ELR (cell line): ENCODE data around the gene ECE2.
"Not testable (repeated sequence)": the region's sequence is repeated elsewhere in the genome, so short reads cannot be mapped to it uniquely, and the experiment has no call there.

Source experiments
- DNase-seq: peaks from one replicate; pipeline ENCODE4 v3.0.0-alpha.2; 2015; ENCODE audit warnings: low read depth

The ECE2 gene

GRCh38 chr3:184267249-184267648, 8.6 kb upstream of the ECE2 start:
- DNase-seq = not testable (repeated sequence)

GRCh38 chr3:184272269-184272668, 3.6 kb upstream of the ECE2 start:
- no peak for DNase-seq

- no peak for DNase-seq
Measured at GRCh38 chr3:184275381-184275701, 481 bp upstream of the ECE2 start.

GRCh38 chr3:184277366-184277765, 1.5 kb downstream of the ECE2 start:
- DNase-seq = no peak

GRCh38 chr3:184282941-184283340, 7.1 kb downstream of the ECE2 start:
- peak; percentile 18 for DNase-seq

GRCh38 chr3:184283681-184284080, 7.9 kb downstream of the ECE2 start:
- no peak for DNase-seq

GRCh38 chr3:184284696-184285095, 8.9 kb downstream of the ECE2 start:
- DNase-seq = peak; percentile 76

GRCh38 chr3:184289426-184289938, 13.7 kb downstream of the ECE2 start:
- peak; percentile 71 for DNase-seq

GRCh38 chr3:184290331-184290730, 14.5 kb downstream of the ECE2 start:
- DNase-seq = no peak

GRCh38 chr3:184291044-184291737, 15.4 kb downstream of the ECE2 start:
- DNase-seq = no peak

- no peak for DNase-seq
Measured at GRCh38 chr3:184291738-184292445, 16.1 kb downstream of the ECE2 start.

- DNase-seq = no peak
Measured at GRCh38 chr3:184295771-184296170, 19.9 kb downstream of the ECE2 start.

GRCh38 chr3:184296616-184297015, 20.8 kb downstream of the ECE2 start:
- DNase-seq = no peak

- peak; percentile 98 for DNase-seq
Measured at GRCh38 chr3:184298759-184299487, 23.1 kb downstream of the ECE2 start, which contains the start of gene PSMD2. PSMD2 (plus strand) TSS chr3:184299241; CDS start chr3:184299267, 26 bp downstream.

GRCh38 chr3:184299488-184300377, 23.9 kb downstream of the ECE2 start:
- peak; percentile 74 for DNase-seq

GRCh38 chr3:184300378-184300720, 24.5 kb downstream of the ECE2 start:
- DNase-seq = peak; percentile 95

- peak; percentile 56 for DNase-seq
Measured at GRCh38 chr3:184305577-184305976, 29.8 kb downstream of the ECE2 start.

- DNase-seq = no peak
Measured at GRCh38 chr3:184306341-184306972, 30.6 kb downstream of the ECE2 start.

- DNase-seq = no peak
Measured at GRCh38 chr3:184307915-184308314, 32.1 kb downstream of the ECE2 start.

GRCh38 chr3:184308744-184309143, 32.9 kb downstream of the ECE2 start:
- DNase-seq = peak; percentile 16

GRCh38 chr3:184311633-184312032, 35.8 kb downstream of the ECE2 start:
- DNase-seq = no peak

GRCh38 chr3:184314363-184314699, 38.5 kb downstream of the ECE2 start, which contains the start of gene EIF4G1:
EIF4G1 (plus strand) TSS chr3:184314606; CDS start chr3:184315797, 1,191 bp downstream.
- peak; percentile 92 for DNase-seq
